Measurements from ENCODE around the gene TRIM44.

Gene TRIM44

GRCh38 chr11:35861191-35861590 is 198.6 kb downstream of the TRIM44 start:
- no peak for TF ChIP-seq POLR2A (IDR thresholded peaks at IDR 0.05; ENCODE audit: low read length)
- no peak for TF ChIP-seq GATA1 (IDR thresholded peaks at IDR 0.05; ENCODE audit: low read depth, low read length)
- no peak for DNase-seq

- TF ChIP-seq POLR2A (IDR thresholded peaks at IDR 0.05; ENCODE audit: low read length) (no peak), GATA1 (IDR thresholded peaks at IDR 0.05; ENCODE audit: low read depth, low read length) (no peak)
- no peak for DNase-seq
Measured at GRCh38 chr11:35862666-35863065, 200.1 kb downstream of the TRIM44 start.

GRCh38 chr11:35864131-35864530 is 201.6 kb downstream of the TRIM44 start:
- TF ChIP-seq GATA1 (IDR thresholded peaks at IDR 0.05; ENCODE audit: low read depth, low read length): no peak
- no peak for TF ChIP-seq POLR2A (IDR thresholded peaks at IDR 0.05; ENCODE audit: low read length)
- no peak for DNase-seq

GRCh38 chr11:35866601-35867000 is 204.0 kb downstream of the TRIM44 start:
- no peak for DNase-seq
- TF ChIP-seq POLR2A (IDR thresholded peaks at IDR 0.05; ENCODE audit: low read length) (no peak), GATA1 (IDR thresholded peaks at IDR 0.05; ENCODE audit: low read depth, low read length) (no peak)
